HPDE6-E6E7 (cell line): Measurements from ENCODE around the gene PSMB4.
"Not testable (repeated sequence)": the region's sequence is repeated elsewhere in the genome, so short reads cannot be mapped to it uniquely, and the experiment has no call there.

Experiments used
- DNase-seq: peaks from one replicate; pipeline ENCODE4 v3.0.0; 2011; ENCODE audit warnings: missing footprints; ENCODE audit errors: extremely low spot score

The PSMB4 gene

DNA sequence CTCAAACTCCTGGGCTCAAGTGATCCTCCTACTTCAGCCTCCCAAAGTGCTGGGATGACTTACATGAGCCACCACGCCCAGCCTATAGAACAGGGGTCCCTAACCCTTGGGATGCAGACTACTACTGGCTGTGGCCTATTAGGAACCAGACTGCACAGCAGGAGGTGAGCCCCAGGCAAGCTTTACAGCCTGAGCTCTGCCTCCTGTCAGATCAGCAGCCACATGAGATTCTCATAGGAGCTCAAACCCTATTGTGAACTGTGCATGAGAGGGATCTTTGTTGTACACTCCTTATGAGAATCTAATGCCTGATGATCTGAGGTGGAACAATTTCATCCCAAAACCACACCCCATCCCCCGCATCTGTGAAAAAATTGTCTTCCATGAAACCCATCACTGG, 13.4 kb upstream of the PSMB4 start:
- DNase-seq = no peak

DNA sequence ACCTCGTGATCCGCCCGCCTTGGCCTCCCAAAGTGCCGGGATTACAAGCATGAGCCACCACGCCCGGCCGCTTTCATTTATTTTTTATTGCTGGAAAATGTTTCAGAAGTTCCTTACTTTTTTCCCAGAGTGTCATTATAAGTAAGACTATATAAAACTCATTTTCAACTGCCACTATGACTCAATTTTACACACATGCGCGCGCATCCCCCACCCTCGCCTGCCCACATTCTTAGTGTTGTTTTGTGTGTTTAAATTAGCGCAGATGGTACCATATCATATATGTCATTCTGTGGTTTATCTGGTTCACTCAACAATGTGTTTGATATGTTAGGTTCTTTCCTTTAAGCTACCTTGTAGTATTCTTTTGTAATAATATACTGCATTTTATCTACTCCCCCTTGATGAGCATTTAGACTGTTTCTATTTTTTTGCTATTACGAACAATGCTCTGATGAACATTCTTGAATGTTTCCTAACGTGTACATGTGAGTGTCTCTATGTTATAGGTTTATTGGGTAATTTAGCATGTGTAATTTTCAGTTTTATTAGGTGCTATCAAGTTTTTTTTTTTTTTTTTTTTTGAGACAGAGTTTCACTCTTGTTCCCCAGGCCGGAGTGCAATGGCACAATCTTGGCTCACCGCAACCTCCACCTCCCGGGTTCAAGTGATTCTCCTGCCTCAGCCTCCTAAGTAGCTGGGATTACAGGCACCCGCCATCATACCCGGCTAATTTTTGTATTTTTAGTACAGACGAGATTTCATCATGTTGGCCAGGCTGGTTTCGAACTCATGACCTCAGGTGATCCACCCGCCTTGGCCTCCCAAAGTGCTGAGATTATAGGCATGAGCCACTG, 8.9 kb upstream of the PSMB4 start:
- DNase-seq = not testable (repeated sequence)

DNA sequence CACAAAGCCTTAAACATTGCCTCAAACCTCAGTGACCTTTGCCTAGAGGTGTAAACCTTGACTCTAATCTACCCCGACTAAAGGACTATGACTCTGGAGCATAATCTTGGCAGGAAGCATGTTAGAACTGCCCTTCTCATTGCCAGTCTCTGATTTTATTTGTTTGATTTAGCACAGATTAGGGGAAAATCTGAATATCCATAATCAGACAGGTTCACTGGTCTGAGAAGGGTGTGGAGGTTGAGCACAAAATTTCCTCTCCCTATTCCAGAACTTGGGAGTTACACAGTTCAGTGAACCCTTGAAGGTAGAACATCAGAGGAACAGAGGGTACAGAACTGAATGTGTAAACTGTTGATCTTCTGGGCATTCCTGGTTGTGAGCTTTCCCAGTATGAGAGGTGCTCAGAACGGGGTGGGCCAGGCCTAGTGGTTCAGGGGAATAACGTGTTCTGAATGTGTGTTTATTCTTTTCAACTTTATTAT, 8.3 kb upstream of the PSMB4 start:
- no peak for DNase-seq

DNA sequence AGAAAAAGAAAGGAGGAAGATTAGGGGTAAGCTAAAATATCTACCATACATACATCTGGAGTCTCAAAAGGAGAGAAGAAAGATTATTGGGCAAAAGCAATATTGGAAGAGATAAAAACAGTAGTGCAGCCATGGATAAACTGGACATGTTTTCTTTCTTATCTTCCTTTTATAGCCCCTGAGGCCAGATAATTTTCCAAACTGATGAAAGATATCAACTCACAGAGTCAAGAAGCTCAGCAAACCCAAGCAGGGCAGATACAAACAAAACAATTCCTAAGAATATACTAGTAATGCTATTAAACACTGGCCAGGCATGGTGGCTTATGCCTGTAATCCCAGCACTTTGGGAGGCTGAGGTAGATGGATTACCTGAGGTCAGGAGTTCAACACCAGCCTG, 5.8 kb upstream of the PSMB4 start:
- DNase-seq = no peak

DNA sequence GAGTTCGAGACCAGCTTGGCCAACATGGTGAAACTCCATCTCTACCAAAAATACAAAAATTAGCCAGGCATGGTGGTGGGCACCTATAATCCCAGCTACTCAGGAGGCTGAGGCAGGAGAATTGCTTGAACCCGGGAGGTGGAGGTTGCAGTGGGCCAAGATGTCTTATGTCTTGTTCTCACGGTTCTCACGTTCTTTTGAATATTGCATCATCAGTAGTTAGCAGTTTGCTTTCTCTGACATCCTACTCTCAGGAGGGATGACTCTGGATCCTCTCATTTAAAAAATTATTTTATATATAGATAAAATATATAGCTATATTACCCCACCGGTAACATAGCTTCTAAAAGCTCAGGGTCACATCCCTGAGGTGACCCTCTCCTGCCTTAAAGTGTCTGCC, 3.1 kb upstream of the PSMB4 start:
- not testable (repeated sequence) for DNase-seq

DNA sequence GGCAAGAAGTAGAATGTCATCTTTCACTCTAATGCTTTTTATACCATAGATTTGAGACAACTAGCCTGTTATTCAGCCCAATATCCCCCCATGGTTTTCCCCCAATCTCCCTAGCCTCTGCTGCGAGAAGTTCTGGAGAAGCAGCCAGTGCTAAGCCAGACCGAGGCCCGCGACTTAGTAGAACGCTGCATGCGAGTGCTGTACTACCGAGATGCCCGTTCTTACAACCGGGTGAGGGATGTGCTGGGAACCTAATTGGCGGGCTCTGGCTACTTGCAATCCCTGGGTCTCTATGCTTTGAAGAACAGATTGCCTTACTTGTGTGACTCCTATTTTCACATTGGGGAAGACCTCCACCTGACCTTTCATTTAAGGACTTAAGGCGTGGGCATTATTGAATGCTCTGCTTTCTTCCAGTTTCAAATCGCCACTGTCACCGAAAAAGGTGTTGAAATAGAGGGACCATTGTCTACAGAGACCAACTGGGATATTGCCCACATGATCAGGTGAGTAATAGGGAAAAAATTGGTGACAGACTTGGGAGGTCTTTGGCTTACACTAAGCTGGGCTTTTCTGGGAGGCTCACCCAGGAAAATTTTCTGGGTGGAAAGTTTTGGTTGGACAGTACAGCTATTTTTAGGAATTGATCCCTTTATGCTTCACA, 1.9 kb downstream of the PSMB4 start:
- DNase-seq = no peak

DNA sequence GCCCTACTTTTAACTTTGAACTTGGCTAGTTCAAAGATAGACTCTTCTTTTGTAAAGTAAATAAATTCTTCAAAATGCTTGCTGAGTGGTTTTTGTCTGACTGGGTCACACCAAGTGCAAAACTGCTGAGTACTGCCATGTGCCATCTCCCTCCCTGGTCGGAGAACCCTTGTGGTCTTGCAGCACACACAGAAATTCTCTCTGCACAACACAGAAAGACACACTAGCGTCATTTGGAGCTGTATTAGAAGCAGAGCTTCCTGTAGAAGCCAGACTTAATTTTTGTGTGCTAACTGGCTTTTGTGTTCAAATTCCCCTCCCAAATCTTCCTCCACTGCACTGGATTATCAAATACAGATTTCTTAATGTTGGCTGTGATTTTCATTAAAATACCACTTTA, 2.5 kb downstream of the PSMB4 start:
- DNase-seq = no peak

DNA sequence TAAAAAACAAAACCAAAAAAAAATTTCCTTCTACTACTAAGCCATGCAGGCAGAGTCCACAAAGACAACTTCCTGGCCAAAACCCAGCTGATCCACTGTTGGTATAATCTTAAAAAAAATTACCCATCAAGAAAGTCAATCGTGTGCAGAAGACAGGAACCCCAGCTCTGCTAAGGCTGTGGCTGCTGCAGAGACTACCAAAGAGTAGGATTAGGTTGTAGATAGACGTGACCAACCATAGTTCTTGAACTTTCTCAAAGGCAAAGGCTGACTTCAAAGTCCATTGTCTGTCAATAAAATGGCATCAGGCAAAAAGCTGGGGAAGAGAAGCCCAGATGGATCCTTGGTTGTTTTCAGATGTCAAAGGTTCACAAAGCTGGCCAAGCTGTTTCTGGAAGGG, 3.4 kb downstream of the PSMB4 start:
- DNase-seq = no peak

GRCh38 chr1:151403612-151404011, 4.2 kb downstream of the PSMB4 start:
- DNase-seq = no peak

DNA sequence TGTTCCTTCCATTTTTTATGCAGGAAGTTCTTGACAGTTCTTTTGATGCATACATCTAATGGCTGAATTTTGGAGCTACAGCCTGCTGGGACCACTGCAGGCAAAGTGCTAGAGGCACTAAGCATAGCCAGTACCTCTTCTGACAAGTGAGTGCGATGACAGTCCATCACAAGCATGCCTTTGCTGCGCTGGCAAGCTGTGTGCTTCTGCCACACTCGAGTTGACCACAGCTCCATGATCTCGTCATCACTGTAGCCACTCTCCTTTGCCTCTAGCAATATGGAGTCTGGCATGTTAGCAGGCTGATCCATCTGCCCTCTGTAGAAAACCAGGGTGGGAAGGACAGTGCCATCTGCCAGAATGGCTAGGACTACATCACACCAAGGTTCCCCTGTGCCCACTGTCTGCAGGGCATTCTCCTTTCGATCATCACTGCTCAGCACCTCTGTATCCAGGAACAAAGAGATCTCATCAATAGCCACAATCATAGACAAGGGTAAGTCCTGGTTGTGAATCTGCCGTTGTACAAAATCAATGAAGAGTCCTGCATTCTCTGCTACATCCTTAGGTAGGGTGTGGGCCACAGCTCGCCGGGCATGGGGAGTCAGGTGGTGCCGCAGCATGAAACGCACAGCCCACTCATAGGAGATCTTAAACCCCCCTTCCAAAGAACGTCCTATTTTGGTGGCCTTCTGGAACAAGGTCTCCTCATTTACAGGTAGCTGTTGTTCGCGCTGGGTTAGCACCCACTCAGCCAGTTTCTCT, 6.0 kb downstream of the PSMB4 start:
- DNase-seq = no peak

DNA sequence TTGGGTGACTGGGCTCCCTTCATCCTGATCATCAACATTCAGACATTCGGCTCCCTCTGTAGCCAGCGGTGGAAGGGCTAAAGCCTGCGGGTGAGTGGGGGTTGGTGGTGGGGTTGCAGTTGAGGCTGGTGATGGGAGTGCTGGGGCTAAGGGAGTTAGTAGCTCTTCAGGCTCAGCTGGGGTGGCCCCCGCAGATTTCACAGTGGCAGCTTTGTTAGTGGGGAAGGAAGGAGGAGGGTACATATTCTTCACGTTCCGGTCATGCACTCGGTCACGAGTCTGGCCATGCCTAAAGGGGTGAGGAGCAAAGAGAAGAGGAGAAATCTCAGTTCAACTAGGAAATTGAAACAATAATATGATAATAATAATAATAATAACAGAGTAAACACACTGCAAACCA, 6.8 kb downstream of the PSMB4 start:
- no peak for DNase-seq

- no peak for DNase-seq
These were observed 7.9 kb downstream of the PSMB4 start for GRCh38 chr1:151407304-151407703.

DNA sequence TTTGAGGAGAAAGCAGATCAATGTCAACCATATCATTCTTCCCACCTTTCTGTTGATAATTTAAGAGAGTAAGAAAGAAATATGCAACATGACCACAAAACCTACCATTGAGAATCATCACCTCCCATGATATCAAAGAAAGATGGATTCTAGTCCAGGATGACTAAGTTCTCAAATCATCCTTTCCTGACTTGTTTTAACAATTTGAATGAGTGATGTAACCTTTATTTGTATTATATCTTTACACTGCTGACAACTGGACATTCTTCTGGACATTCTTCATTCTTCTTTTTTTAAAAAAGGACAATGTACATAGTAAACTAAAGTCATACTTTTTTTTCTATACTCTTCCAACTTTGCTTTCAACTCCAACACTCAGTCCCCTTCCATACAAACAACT, 9.5 kb downstream of the PSMB4 start:
- DNase-seq = no peak

GRCh38 chr1:151411884-151412283, 12.5 kb downstream of the PSMB4 start:
- no peak for DNase-seq

DNA sequence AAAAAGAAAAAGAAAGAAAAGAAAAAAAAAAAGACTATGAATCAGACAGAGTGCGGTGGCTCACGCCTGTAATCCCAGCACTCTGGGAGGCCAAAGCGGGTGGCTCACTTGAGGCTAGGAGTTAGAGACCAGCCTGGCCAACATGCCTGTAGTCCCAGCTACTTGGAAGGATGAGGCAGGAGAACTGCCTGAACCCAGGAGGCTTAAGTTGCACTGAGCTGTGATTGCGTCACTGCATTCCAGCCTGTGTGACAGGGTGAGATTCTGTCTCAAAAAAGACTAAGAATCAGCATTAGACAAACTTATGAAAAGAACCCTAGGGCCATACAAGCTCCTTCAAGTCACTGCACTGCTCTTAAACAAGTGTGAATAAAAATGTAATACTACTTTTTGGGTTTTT, 16.9 kb downstream of the PSMB4 start:
- DNase-seq = no peak

DNA sequence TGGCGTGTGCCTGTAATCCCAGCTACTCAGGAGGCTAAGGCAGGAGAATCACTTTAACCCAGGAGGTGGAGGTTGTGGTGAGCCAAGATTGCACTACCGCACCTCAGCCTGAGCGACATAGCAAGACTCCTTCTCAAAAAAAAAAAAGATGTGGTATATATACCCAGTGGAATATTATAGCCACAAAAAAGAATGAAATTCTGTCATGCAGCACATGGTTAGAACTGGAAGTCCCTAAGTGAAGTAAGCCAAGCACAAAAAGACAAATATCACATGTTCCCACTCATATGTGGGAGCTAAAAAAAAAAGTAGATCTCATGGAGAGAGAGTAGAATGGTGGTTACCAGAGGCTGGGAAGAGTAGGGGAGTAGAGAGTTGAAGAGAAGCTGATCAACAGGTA, 18.7 kb downstream of the PSMB4 start:
- no peak for DNase-seq

DNA sequence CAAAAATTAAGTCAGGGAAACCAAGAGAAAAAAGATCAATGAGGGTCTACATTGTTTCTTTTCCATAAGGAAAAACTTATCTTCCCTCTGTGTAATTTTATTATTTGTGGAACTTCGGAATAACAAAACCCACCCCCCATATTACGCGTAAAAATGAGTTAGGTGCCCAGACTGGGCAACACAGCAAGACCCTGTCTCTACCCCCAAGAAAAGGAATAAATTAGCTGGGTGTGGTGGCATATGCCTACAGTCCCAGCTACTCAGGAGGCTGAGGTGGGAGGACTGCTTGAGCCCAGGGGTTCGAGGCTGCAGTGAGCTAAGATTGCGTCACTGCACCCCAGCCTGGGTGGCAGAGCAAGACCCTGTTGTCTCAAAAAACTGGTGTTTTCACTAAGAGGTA, 20.4 kb downstream of the PSMB4 start:
- DNase-seq = no peak

DNA sequence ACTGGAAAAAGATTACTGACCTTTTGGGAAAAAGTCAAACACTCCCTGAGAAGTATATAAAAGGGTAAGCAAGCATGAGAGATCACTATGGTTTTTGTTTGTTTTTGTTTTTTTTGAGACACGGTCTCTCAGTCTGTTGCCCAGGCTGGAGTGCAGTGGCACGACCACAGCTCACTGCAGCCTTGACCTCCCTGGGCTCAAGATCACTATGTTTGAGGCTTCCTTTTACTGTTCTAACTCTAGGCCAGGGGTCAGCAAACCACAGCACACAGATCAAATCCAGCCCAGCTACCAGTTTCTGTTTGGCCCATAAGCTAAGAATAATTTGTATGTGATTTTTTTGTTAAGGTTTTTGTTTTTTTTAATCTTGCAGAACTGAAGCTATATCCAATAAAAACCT, 25.7 kb downstream of the PSMB4 start:
- DNase-seq = no peak

DNA sequence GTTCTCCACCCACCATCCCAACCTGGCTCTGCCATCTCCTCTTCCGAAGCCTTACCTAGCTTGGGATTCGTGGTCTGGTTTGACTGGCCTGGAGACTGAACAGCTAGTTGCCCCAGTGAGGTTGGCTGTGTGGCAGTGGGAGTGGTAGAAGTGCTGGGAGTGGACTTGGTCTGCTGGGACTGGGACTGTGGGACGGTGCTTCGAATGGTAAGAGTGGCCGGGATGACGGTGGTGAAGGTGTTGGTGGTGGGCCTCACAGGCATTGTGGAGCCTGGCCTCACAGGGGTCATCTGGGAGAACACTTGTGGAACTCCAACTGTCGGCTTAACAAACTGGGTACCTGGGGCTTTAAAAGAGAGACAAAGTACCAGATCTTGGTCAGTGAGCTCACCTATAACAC, 28.7 kb downstream of the PSMB4 start:
- DNase-seq = no peak

- not testable (repeated sequence) for DNase-seq
These were observed 34.5 kb downstream of the PSMB4 start for GRCh38 chr1:151433827-151434226.

- DNase-seq = no peak
These were observed 35.8 kb downstream of the PSMB4 start for GRCh38 chr1:151435174-151435573.

GRCh38 chr1:151436985-151437384, 37.6 kb downstream of the PSMB4 start:
- no peak for DNase-seq

DNA sequence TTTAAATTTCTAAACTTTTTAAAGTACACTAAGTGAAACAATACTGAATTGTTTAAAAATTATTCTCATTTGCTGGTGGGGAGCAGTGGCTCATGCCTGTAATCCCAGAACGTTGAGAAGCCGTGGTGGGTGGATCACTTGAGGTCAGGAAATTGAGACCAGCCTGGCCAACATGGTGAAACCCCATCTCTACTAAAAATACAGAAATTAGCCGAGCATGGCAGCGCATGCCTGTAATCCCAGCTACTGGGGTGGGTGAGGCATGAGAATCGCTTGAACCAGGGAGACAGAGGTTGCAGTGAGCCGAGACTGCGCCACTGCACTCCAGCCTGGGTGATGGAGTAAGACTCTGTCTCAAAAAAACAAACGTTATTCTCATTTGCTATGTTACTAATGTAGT, 38.0 kb downstream of the PSMB4 start:
- not testable (repeated sequence) for DNase-seq
